Natural killer cell (primary cell): ENCODE results near the gene COL8A1. TPM values are rescaled to one million over a fixed set of nuclear protein-coding genes. Genes with fewer than 3 reads are reported as not detected.
"Not testable (repeated sequence)": the region's sequence is repeated elsewhere in the genome, so short reads cannot be mapped to it uniquely, and the experiment has no call there.

ENCODE experiments used
- ATAC-seq, 3 donors: fragments of 150-1000 bp in 2 of 3; fragments of 200-7000 bp in 1 of 3; cut with Tn5 transposase; 1 replicate in 1 of 3; 2 replicates in 2 of 3; pipeline ENCODE4 v1.10.0; 2021; ENCODE audit warnings: mild to moderate bottlenecking in 2 of 3, moderate library complexity in 2 of 3
- DNase-seq, 2 donors: peaks; one replicate each; pipeline versions ENCODE4 v3.0.0 to v3.0.0-alpha.2; 2013 to 2021; ENCODE audit warnings: mixed read lengths in 1 of 2
- H3K27ac ChIP-seq: one replicate; pipeline ENCODE4 v1.5.1; 2013; ENCODE audit warnings: mild to moderate bottlenecking, low read length
- H3K27me3 ChIP-seq: one replicate; pipeline ENCODE4 v1.6.1; 2013; ENCODE audit warnings: low read length; ENCODE audit not compliant: control insufficient read depth, insufficient read depth
- H3K36me3 ChIP-seq: one replicate; pipeline ENCODE4 v1.6.1; 2013; ENCODE audit warnings: low read length; ENCODE audit not compliant: control insufficient read depth, insufficient read depth
- H3K4me1 ChIP-seq: one replicate; pipeline ENCODE4 v1.6.1; 2013; ENCODE audit warnings: low read length; ENCODE audit not compliant: control insufficient read depth, insufficient read depth
- H3K4me3 ChIP-seq: one replicate; pipeline ENCODE4 v1.5.1; 2013; ENCODE audit warnings: low read length
- H3K9me3 ChIP-seq: one replicate; pipeline ENCODE4 v1.6.1; 2013; ENCODE audit warnings: low read length; ENCODE audit not compliant: control insufficient read depth, insufficient read depth
- H3K27ac Mint-ChIP-seq, 2 donors: one replicate each; pipeline ENCODE4 v1.8.0; 2022; ENCODE audit warnings: mild to moderate bottlenecking in 2 of 2, mixed read lengths in 2 of 2, moderate library complexity in 1 of 2
- H3K27me3 Mint-ChIP-seq, 2 donors: one replicate each; pipeline ENCODE4 v1.8.0; 2022; ENCODE audit warnings: low read depth in 2 of 2, mixed read lengths in 2 of 2
- H3K36me3 Mint-ChIP-seq: one replicate; pipeline ENCODE4 v1.8.0; 2022; ENCODE audit warnings: mixed read lengths
- H3K4me1 Mint-ChIP-seq, 2 donors: one replicate each; pipeline ENCODE4 v1.8.0; 2022; ENCODE audit warnings: mixed read lengths in 2 of 2
- H3K4me3 Mint-ChIP-seq: one replicate; pipeline ENCODE4 v1.8.0; 2022; ENCODE audit warnings: mild to moderate bottlenecking, moderate library complexity, mixed read lengths
- H3K9me3 Mint-ChIP-seq, 2 donors: one replicate each; pipeline ENCODE4 v1.8.0; 2022; ENCODE audit warnings: mixed read lengths in 2 of 2
- CTCF ChIP-seq: fragments of 200-600 bp; IDR thresholded peaks from one replicate; pipeline ENCODE4 v1.8.0; 2022; ENCODE audit warnings: antibody characterized with exemption
- WGBS: methylation state at CpG from one replicate; pipeline ENCODE4 v1.1.7; 2013; ENCODE audit warnings: missing lambda C conversion rate; ENCODE audit not compliant: insufficient coverage; 5-methylcytosine and 5-hydroxymethylcytosine counted together
- intact Hi-C: fragments of 100-400 bp; cut with micrococcal nuclease; formaldehyde crosslinking; loops from one replicate; pipeline ENCODE4 v1.14.2; 2022
- total RNA-seq, 4 donors: library from RNA; stranded (reverse); fragments of 120-200 nt in 1 of 4; gene quantifications; one replicate each; pipeline versions ENCODE4 v1.2.3 to v1.2.4, GENCODE V29; 2013 to 2022

COL8A1 gene
- total RNA-seq, 3 donors from 2014 or later (not counting 1 experiment from before 2014, with no cell fraction given), result 0.12 to 0.23 TPM; not detected in 1

DNA sequence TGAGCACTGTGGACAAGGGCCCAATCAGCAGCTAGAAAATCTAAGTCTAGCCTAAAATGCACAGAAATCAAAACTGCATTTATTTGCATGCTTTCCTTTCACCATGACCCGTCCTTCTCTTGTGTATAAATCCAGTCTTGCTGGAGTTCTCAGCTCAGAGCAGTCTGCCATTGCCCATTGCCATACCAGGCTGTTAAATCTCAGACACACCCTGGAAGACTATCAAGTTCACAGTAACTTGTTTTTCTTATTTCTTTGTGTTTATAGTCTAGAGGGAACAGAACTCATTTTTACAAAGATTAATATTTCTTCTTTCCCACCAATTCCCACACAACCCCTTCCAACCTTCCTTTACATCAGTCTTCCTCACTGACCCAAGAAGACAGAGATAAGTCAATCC lies 85.9 kb downstream of the COL8A1 start:
- no peak for DNase-seq
- Mint-ChIP-seq H3K36me3 (no peaks in the 10 kb centered on the region), H3K27me3 (peaks cover 0 to 4% of the 10 kb centered on the region in 2 donors), H3K4me3 (no peak overlapping the region), H3K27ac (no peak overlapping the region), H3K4me1 (no peaks in the 10 kb centered on the region), H3K9me3 (peaks cover 2% of the 10 kb centered on the region in 2 donors)
- no peak for TF ChIP-seq CTCF
- Histone ChIP-seq H3K36me3 (no peaks in the 10 kb centered on the region), H3K4me1 (no peaks in the 10 kb centered on the region), H3K9me3 (no peaks in the 10 kb centered on the region), H3K27me3 (no peaks in the 10 kb centered on the region), H3K4me3 (no peak overlapping the region), H3K27ac (no peak overlapping the region)
- WGBS, result 48% methylated on average over 1 of the region's 1 CpG
- ATAC-seq, result no peak
- intact Hi-C loops, result no loop called here

DNA sequence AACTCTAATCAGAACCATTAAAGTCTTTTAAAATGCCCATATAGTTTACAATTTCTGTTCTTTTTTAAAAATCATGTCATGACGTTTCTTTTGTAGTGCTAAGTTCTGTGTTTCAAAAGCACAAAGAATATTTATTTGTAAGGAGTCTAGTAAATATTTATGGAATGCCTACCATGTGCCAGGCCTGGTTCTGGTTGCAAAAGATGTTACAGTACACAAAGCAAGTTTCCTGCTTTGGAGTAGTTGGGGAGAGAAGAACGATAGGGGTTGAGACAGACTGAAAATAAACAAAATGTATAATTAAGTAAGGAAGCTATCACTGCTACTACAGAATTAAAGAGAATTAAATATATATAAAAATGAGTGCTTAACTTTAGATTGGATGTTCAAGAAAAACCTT lies 92.5 kb downstream of the COL8A1 start:
- H3K9me3 Mint-ChIP-seq, result peaks cover 0 to 9% of the 10 kb centered on the region in 2 donors
- H3K27me3 ChIP-seq, result no peaks in the 10 kb centered on the region
- H3K27ac ChIP-seq, result no peak overlapping the region
- 89% methylated on average over 2 of the region's 2 CpGs for WGBS
- intact Hi-C loops, result no loop called here
- H3K27ac Mint-ChIP-seq, result no peak overlapping the region
- H3K36me3 ChIP-seq, result no peaks in the 10 kb centered on the region
- DNase-seq (no peak), ATAC-seq (no peak)
- no peaks in the 10 kb centered on the region for H3K36me3 Mint-ChIP-seq
- H3K4me3 ChIP-seq, result no peak overlapping the region
- H3K9me3 ChIP-seq, result no peaks in the 10 kb centered on the region
- TF ChIP-seq CTCF, result no peak
- H3K4me3 Mint-ChIP-seq, result no peak overlapping the region
- H3K27me3 Mint-ChIP-seq, result no peaks in the 10 kb centered on the region
- H3K4me1 Mint-ChIP-seq, result no peaks in the 10 kb centered on the region
- H3K4me1 ChIP-seq, result no peaks in the 10 kb centered on the region

GRCh38 chr3:99731499-99731898 lies 93.1 kb downstream of the COL8A1 start:
- no peaks in the 10 kb centered on the region for H3K36me3 Mint-ChIP-seq
- DNase-seq (no peak), ATAC-seq (no peak)
- no peak overlapping the region for H3K4me3 Mint-ChIP-seq
- Histone ChIP-seq H3K36me3 (no peaks in the 10 kb centered on the region), H3K4me1 (no peaks in the 10 kb centered on the region), H3K27ac (no peak overlapping the region), H3K9me3 (no peaks in the 10 kb centered on the region), H3K4me3 (no peak overlapping the region), H3K27me3 (no peaks in the 10 kb centered on the region)
- no peak for TF ChIP-seq CTCF
- no peaks in the 10 kb centered on the region for H3K27me3 Mint-ChIP-seq
- H3K9me3 Mint-ChIP-seq, result peaks cover 0 to 9% of the 10 kb centered on the region in 2 donors
- no peaks in the 10 kb centered on the region for H3K4me1 Mint-ChIP-seq
- H3K27ac Mint-ChIP-seq, result no peak overlapping the region
- 63% methylated on average over 1 of the region's 1 CpG for WGBS
- intact Hi-C loops, result no loop called here

- H3K9me3 ChIP-seq, H3K4me3 Mint-ChIP-seq, DNase-seq, H3K4me3 ChIP-seq, H3K4me1 Mint-ChIP-seq, H3K27me3 Mint-ChIP-seq, ATAC-seq, H3K36me3 Mint-ChIP-seq, H3K4me1 ChIP-seq, H3K27me3 ChIP-seq, H3K27ac Mint-ChIP-seq, intact Hi-C loops, H3K36me3 ChIP-seq, H3K9me3 Mint-ChIP-seq, H3K27ac ChIP-seq: not testable (repeated sequence)
- WGBS, result 100% methylated on average over 1 of the region's 2 CpGs
Measured at GRCh38 chr3:99740371-99740770, 102.0 kb downstream of the COL8A1 start.
